ENCODE data around the gene SLC38A3. TPM values are rescaled to one million over a fixed set of nuclear protein-coding genes. Genes with fewer than 3 reads are reported as not detected.

SLC38A3 gene
- total RNA-seq = not detected in 2 replicates

DNA sequence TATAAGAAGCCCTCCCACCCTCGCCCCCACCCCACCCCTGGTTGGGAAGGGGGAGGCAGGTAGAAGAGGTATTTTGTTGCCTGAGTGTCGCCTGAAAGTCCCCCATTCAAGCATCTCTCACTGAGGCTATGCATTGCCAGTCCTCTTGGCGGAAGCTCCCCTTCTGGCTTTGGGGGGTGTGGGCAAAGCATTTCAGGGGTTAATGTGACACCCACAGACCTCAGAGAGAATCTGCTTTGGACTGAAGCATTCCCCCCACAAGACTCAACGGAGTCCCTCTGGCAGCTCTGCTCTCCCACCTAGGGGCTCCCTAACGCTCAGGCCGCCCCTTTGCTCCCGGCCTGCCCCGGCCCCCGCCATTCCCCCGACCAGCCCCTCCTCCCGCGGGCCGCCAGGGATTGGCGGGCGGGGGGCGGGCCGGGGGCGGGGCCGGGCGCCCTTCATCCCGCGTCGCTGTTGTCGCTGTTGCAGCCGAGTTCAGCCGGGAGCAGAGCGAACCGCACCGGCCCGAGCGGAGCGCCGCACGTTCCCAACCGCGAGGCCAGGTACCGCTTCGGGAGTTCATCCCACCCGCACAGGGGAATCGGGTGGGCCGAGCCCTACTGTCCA lies at the start of gene SLC38A3:
SLC38A3 (plus strand) TSS at position 468 of the 609 bp plus-strand sequence. CDS start 8,929 bp downstream, outside the sequence.

GRCh38 chr3:50190936-50191660 lies 14.0 kb upstream of the SLC38A3 start, which contains the start of gene GNAT1:
Gene GNAT1 (plus strand): TSS chr3:50191610. CDS start chr3:50191726, 116 bp downstream.

GRCh38 chr3:50235716-50236483 lies 30.8 kb downstream of the SLC38A3 start, which contains the start of gene GNAI2:
Gene GNAI2 (plus strand): TSS chr3:50236204. CDS start chr3:50236336, 132 bp downstream.

DNA sequence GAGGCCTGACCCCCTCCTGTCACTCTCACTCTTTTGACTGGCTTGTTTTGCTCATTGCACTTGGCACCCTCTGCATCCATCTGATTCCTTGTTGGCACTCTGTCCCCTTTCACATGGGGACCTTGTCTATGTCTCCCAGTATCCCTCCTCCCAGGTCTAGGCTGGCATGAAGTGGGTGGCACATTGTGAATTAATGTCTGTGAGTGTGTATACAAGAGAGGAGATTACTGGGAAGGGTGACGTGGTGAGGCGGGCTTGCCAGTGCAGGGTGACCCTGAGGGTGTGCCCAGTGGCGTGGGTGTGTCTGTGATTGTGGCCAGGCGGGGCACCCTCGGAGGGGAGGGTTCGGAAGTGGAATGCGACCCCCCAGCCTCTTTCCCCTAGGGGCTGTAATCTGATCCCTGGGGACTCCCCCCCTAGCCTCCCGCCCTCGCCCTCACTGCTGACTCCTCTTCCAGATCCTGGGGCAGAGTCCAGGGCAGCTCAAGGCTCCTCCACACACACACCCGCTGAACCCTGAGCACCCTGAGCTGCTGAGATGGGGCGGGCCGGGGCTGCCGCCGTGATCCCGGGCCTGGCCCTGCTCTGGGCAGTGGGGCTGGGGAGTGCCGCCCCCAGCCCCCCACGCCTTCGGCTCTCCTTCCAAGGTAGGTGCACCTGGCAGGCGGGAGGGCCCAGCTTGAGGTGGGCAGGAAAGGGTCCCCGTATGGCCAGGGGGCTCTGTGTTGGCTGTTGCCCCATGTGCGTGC lies 63.8 kb downstream of the SLC38A3 start, which contains the start of gene SEMA3B:
SEMA3B (plus strand) TSS at position 445 of the 749 bp plus-strand sequence; CDS start at position 539, 94 bp downstream.

Other genes starting within 250 kb of the SLC38A3 start
- 194 and 241 TPM in 2 replicates for gene RBM5, start 116.4 kb upstream of the SLC38A3 start, total RNA-seq
- 8.7 and 19.8 TPM in 2 replicates for gene SEMA3F, start 49.9 kb upstream of the SLC38A3 start, total RNA-seq
- not detected in 2 replicates for gene GNAT1, start 13.7 kb upstream of the SLC38A3 start, total RNA-seq
- gene GNAI2, start 30.9 kb downstream of the SLC38A3 start, total RNA-seq = 385 and 428 TPM in 2 replicates
- gene SEMA3B, start 63.9 kb downstream of the SLC38A3 start, total RNA-seq = 11.1 and 12.4 TPM in 2 replicates
- gene LSMEM2, start 73.8 kb downstream of the SLC38A3 start, total RNA-seq = 0.06 TPM in 1 of 2 replicates, not detected in the other
- gene IFRD2, start 87.2 kb downstream of the SLC38A3 start, total RNA-seq = 35.7 and 62.5 TPM in 2 replicates
- gene HYAL3, start 94.1 kb downstream of the SLC38A3 start, total RNA-seq = 3.3 and 3.7 TPM in 2 replicates
- 2.7 and 2.8 TPM in 2 replicates for gene NAA80, start 94.1 kb downstream of the SLC38A3 start, total RNA-seq
- 1.2 and 2.6 TPM in 2 replicates for gene HYAL1, start 98.3 kb downstream of the SLC38A3 start, total RNA-seq
- gene HYAL2, start 117.5 kb downstream of the SLC38A3 start, total RNA-seq = 64.2 and 104 TPM in 2 replicates
- 14.7 and 17.4 TPM in 2 replicates for gene TUSC2, start 123.0 kb downstream of the SLC38A3 start, total RNA-seq
- 30.3 and 41.4 TPM in 2 replicates for gene RASSF1, start 135.6 kb downstream of the SLC38A3 start, total RNA-seq
- 1.9 and 2.8 TPM in 2 replicates for gene ZMYND10, start 140.5 kb downstream of the SLC38A3 start, total RNA-seq
- gene NPRL2, start 145.5 kb downstream of the SLC38A3 start, total RNA-seq = 22.1 and 22.2 TPM in 2 replicates
- gene CYB561D2, start 145.6 kb downstream of the SLC38A3 start, total RNA-seq = 24.7 and 33.8 TPM in 2 replicates
- 30.1 and 32.0 TPM in 2 replicates for gene TMEM115, start 154.2 kb downstream of the SLC38A3 start, total RNA-seq

All from aortic smooth muscle cell (primary cell).